GM12878 (cell line): ENCODE data around the gene HPX. TPM values are rescaled to one million over a fixed set of nuclear protein-coding genes. Genes with fewer than 3 reads are reported as not detected.

Experiments used
- BCL3 ChIP-seq: IDR thresholded peaks from 2 replicates; pipeline ENCODE4 v1.6.1; 2011; ENCODE audit warnings: borderline replicate concordance, low read depth, mild to moderate bottlenecking, moderate library complexity, low read length; ENCODE audit not compliant: insufficient read depth, poor library complexity, severe bottlenecking
- BCLAF1 ChIP-seq: fragments of 450-650 bp; IDR thresholded peaks from 2 replicates; pipeline ENCODE4 v1.6.1; 2017; ENCODE audit warnings: antibody characterized with exemption, mild to moderate bottlenecking, moderate library complexity
- CEBPB ChIP-seq, 2 experiments: fragments of 150-350 bp in 1 of 2; IDR thresholded peaks; 2 replicates each; pipeline ENCODE4 v1.6.1; 2012 to 2014; ENCODE audit warnings: low read depth in 2 of 2, low read length in 2 of 2, borderline replicate concordance in 1 of 2, inconsistent platforms in 1 of 2
- CHD2 ChIP-seq: IDR thresholded peaks from 2 replicates; pipeline ENCODE4 v1.6.1; 2011; ENCODE audit warnings: low read depth, low read length, improper control_type of control experiment, borderline replicate concordance
- CHD4 ChIP-seq: fragments of 200-600 bp; sonication (generic); IDR thresholded peaks from 2 replicates; pipeline ENCODE4 v1.6.1; 2016; ENCODE audit warnings: mild to moderate bottlenecking
- GATAD2B ChIP-seq: fragments of 450-650 bp; conservative IDR thresholded peaks from 2 replicates; pipeline ENCODE4 v1.6.1; 2017; ENCODE audit warnings: low read depth, mild to moderate bottlenecking, moderate library complexity
- HDAC6 ChIP-seq: fragments of 200-600 bp; sonication (generic); IDR thresholded peaks from one replicate; pipeline ENCODE4 v1.8.0; 2017; ENCODE audit warnings: antibody characterized with exemption; ENCODE audit not compliant: unreplicated experiment
- LARP7 ChIP-seq: fragments of 450-650 bp; IDR thresholded peaks from 2 replicates; pipeline ENCODE4 v1.6.1; 2017; ENCODE audit warnings: mild to moderate bottlenecking
- MYC ChIP-seq: IDR thresholded peaks from 2 replicates; pipeline ENCODE4 v1.6.1; 2011; ENCODE audit warnings: mild to moderate bottlenecking, low read length, moderate library complexity, inconsistent platforms; ENCODE audit not compliant: insufficient read depth, insufficient replicate concordance, insufficient read length, severe bottlenecking
- PML ChIP-seq: IDR thresholded peaks from 2 replicates; pipeline ENCODE4 v1.6.1; 2012; ENCODE audit warnings: low read length, inconsistent platforms
- RAD21 ChIP-seq: IDR thresholded peaks from 2 replicates; pipeline ENCODE4 v1.6.1; 2011; ENCODE audit warnings: mild to moderate bottlenecking, low read depth, low read length, moderate library complexity; ENCODE audit not compliant: insufficient read depth
- RB1 ChIP-seq: fragments of 450-650 bp; formaldehyde crosslinking; IDR thresholded peaks from 2 replicates; pipeline ENCODE4 v1.6.1; 2017; ENCODE audit warnings: mild to moderate bottlenecking, borderline replicate concordance
- RBBP5 ChIP-seq: fragments of 200-600 bp; sonication (generic); conservative IDR thresholded peaks from 2 replicates; pipeline ENCODE4 v1.6.1; 2016
- SIX5 ChIP-seq: IDR thresholded peaks from 2 replicates; pipeline ENCODE4 v1.6.1; 2011; ENCODE audit warnings: mild to moderate bottlenecking, low read depth, low read length, moderate library complexity; ENCODE audit not compliant: severe bottlenecking
- SMAD1 ChIP-seq: fragments of 450-650 bp; IDR thresholded peaks from 2 replicates; pipeline ENCODE4 v1.6.1; 2018; ENCODE audit warnings: mild to moderate bottlenecking, low read depth; ENCODE audit not compliant: partially characterized antibody
- SMAD5 ChIP-seq: IDR thresholded peaks from 2 replicates; pipeline ENCODE4 v1.6.1; 2016; ENCODE audit warnings: antibody characterized with exemption, low read depth
- SMC3 ChIP-seq: IDR thresholded peaks from 2 replicates; pipeline ENCODE4 v1.6.1; 2011; ENCODE audit warnings: low read length, improper control_type of control experiment, borderline replicate concordance
- SPI1 ChIP-seq: IDR thresholded peaks from 2 replicates; pipeline ENCODE4 v1.6.1; 2011; ENCODE audit warnings: low read depth, mild to moderate bottlenecking, low read length, moderate library complexity, borderline replicate concordance; ENCODE audit not compliant: insufficient read depth
- SREBF1 ChIP-seq: IDR thresholded peaks from 2 replicates; pipeline ENCODE4 v1.6.1; 2012; ENCODE audit warnings: mild to moderate bottlenecking, low read length
- YBX1 ChIP-seq: fragments of 450-650 bp; IDR thresholded peaks from 2 replicates; pipeline ENCODE4 v1.6.1; 2016; ENCODE audit warnings: antibody characterized with exemption
- ZBTB40 ChIP-seq: fragments of 450-650 bp; IDR thresholded peaks from 2 replicates; pipeline ENCODE4 v1.6.1; 2016; ENCODE audit warnings: mild to moderate bottlenecking, moderate library complexity, borderline replicate concordance
- polyA plus RNA-seq, 11 experiments: library from polyadenylated mRNA; depleted of rRNA in 4 of 11; unstranded in 6 of 11; stranded (reverse) in 5 of 11; fragments of >200 nt; fragmentation: Nextera tagmentation in 4 of 11; fragmentation: Illumina TruSeq in 1 of 11; extraction: Ambion mirVana in 4 of 11; extraction: Trizol in 1 of 11; gene quantifications; 1 replicate in 1 of 11; 2 replicates in 10 of 11; pipeline versions ENCODE4 v1.2.1 to v1.2.3, GENCODE V29; 2011 to 2016; ENCODE audit warnings: inconsistent platforms in 2 of 11, missing spikeins in 2 of 11, low read depth in 1 of 11
- total RNA-seq, 4 experiments: library from RNA; depleted of rRNA in 3 of 4; stranded (reverse); fragments of >200 nt in 3 of 4; fragmentation: Illumina TruSeq in 1 of 4; extraction: Trizol in 1 of 4; gene quantifications; 2 replicates each; pipeline versions ENCODE4 v1.2.1 to v1.2.3, GENCODE V29; 2013 to 2021

Gene HPX
- total and polyA plus RNA-seq, 10 of the 15 experiments (the other 5 are each of a cell fraction or from before 2014, with no cell fraction given): 0.08 to 1.7 (median 0.18) TPM; not detected in 1

- TF ChIP-seq SIX5: peak; percentile 67
- TF ChIP-seq SMAD1: no peak
- peak; percentile 96 for TF ChIP-seq CHD2
- peak; percentile 65 for TF ChIP-seq GATAD2B
- TF ChIP-seq SREBF1: peak; percentile 54; the same call in 1 of the 2 replicates
- TF ChIP-seq MYC: no peak
- peak; percentile 43 for TF ChIP-seq LARP7
- no peak for TF ChIP-seq BCLAF1
- no peak for TF ChIP-seq RBBP5
- peak; percentile 95 for TF ChIP-seq ZBTB40
- TF ChIP-seq SMAD5: peak; percentile 93; the same call in 1 of the 2 replicates
- no peak for TF ChIP-seq CEBPB (IDR thresholded peaks at IDR 0.05; ENCODE audit: borderline replicate concordance in 1 of 2, low read depth in 2 of 2, low read length in 2 of 2)
- peak; percentile 66; the same call in 1 of the 2 replicates for TF ChIP-seq RB1
- no peak for TF ChIP-seq YBX1
- TF ChIP-seq PML: peak; percentile 96
- no peak for TF ChIP-seq SMC3
- TF ChIP-seq HDAC6: no peak
- no peak for TF ChIP-seq CHD4
- TF ChIP-seq RAD21: no peak
- TF ChIP-seq BCL3: no peak
- peak; percentile 59; the same call in 1 of the 2 replicates for TF ChIP-seq SPI1
These were observed 40.5 kb upstream of the HPX start, which contains the start of the genes ARFIP2 and TIMM10B (continued) for GRCh38 chr11:6481012-6481923.
